Large intestine (tissue), 3 donors: ENCODE data around the gene MCAM. TPM values are rescaled to one million over a fixed set of nuclear protein-coding genes. Genes with fewer than 3 reads are reported as not detected.
A peak's percentile ranks its signal among the peaks of the same experiment; 100 is the strongest.

Experiments used
- DNase-seq, 2 donors: peaks; one replicate each; pipeline versions ENCODE4 v3.0.0 to v3.0.0-alpha.2; 2013
- H3K27ac ChIP-seq: one replicate; pipeline ENCODE4 v1.5.1; 2013; ENCODE audit warnings: low read length
- H3K27me3 ChIP-seq: 2 replicates; pipeline ENCODE4 v1.6.1; 2013; ENCODE audit warnings: low read length; ENCODE audit not compliant: control insufficient read depth, insufficient read depth
- H3K36me3 ChIP-seq: 2 replicates; pipeline ENCODE4 v1.6.1; 2013; ENCODE audit warnings: low read length; ENCODE audit not compliant: control insufficient read depth, insufficient read depth
- H3K4me1 ChIP-seq: one replicate; pipeline ENCODE4 v1.6.1; 2013; ENCODE audit warnings: low read length; ENCODE audit not compliant: control insufficient read depth, insufficient read depth
- H3K4me3 ChIP-seq: one replicate; pipeline ENCODE4 v1.5.1; 2013; ENCODE audit warnings: low read length
- H3K9me3 ChIP-seq: one replicate; pipeline ENCODE4 v1.6.1; 2013; ENCODE audit warnings: mild to moderate bottlenecking, low read depth, low read length, moderate library complexity; ENCODE audit not compliant: control insufficient read depth
- WGBS: methylation state at CpG from one replicate; pipeline ENCODE4 v1.1.5; 2013; ENCODE audit warnings: low lambda C conversion rate; ENCODE audit not compliant: insufficient coverage; 5-methylcytosine and 5-hydroxymethylcytosine counted together
- polyA plus RNA-seq: library from polyadenylated mRNA; unstranded; fragments of 120-200 nt; gene quantifications from one replicate; pipeline ENCODE4 v1.2.1, GENCODE V29; 2013

Gene MCAM
- polyA plus RNA-seq, 1 donor, result 50.4 TPM

DNA sequence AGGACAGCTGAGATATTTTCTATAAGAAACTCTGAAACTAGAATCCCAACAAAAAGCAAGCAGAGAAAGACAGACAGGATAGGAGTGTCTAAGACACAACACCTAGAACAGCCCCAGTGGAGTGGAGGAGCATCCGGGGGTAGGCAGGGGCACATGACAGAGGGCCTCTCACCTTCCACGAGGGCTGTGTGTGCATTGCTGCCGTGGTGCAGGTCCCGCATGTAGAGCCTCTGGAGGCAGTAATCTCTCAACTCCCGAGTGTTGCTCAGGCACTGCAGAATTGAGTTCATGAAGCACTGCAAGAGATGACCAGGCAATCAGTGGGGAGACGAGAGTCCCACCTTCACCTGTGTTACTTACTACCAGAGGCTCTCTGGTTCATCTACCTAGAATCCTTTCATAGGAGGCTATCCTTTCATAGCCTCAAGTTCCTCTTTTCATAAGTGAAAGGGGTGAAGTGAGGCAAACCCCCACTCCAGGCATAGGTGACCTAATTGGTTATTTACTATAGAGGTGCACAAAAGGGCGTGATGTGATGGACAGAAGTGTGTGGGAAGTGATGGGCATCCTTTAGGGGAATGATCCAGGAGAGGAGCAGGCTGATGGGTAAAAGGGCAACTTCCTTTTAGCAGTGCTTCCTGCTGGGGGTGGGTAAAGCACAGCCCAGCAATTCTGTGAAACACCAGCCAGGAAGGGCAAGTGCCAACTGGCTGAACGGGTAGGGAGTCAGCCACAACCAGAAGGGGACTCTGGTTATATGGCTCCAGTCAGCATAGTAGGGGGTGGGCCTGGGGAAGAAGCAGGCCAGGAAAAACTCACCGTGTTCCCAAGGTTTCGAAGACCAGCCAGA lies 42.7 kb upstream of the MCAM start:
- H3K4me1 ChIP-seq, result peaks cover 39% of the 10 kb centered on the region
- peaks cover 9% of the 10 kb centered on the region for H3K36me3 ChIP-seq
- WGBS, result no CpG with 5 or more reads among the region's 10 CpGs
- H3K4me3 ChIP-seq, result no peak overlapping the region
- H3K27ac ChIP-seq, result no peak overlapping the region
- peaks cover 3% of the 10 kb centered on the region for H3K9me3 ChIP-seq
- no peak for DNase-seq
- peaks cover 1% of the 10 kb centered on the region for H3K27me3 ChIP-seq

DNA sequence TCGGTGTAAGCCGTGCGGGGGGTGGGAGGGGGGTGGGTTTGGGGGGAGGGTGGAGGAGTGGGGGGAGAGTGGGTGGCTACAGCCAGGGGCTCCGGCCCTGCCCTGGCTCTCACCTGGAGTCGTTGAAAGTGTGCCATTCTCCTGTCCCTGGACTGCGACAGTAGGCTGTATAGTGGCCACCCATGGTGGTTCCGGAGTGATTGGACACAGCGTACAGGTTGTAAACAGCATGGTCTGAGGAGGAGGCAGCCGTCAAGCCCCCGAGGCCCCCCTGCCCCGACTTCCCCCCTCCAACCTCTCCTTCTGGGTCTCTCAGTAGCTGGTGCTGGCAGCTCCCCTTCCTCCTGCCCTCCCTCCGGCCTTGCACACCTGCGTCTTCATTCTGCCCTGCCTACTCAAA lies 40.1 kb upstream of the MCAM start:
- peak overlapping the region; percentile 51 for H3K4me3 ChIP-seq
- peaks cover 9% of the 10 kb centered on the region for H3K36me3 ChIP-seq
- H3K4me1 ChIP-seq, result peaks cover 30% of the 10 kb centered on the region
- no peak for DNase-seq
- no peaks in the 10 kb centered on the region for H3K9me3 ChIP-seq
- no peak overlapping the region for H3K27ac ChIP-seq
- no peaks in the 10 kb centered on the region for H3K27me3 ChIP-seq
- WGBS, result no CpG with 5 or more reads among the region's 13 CpGs

DNA sequence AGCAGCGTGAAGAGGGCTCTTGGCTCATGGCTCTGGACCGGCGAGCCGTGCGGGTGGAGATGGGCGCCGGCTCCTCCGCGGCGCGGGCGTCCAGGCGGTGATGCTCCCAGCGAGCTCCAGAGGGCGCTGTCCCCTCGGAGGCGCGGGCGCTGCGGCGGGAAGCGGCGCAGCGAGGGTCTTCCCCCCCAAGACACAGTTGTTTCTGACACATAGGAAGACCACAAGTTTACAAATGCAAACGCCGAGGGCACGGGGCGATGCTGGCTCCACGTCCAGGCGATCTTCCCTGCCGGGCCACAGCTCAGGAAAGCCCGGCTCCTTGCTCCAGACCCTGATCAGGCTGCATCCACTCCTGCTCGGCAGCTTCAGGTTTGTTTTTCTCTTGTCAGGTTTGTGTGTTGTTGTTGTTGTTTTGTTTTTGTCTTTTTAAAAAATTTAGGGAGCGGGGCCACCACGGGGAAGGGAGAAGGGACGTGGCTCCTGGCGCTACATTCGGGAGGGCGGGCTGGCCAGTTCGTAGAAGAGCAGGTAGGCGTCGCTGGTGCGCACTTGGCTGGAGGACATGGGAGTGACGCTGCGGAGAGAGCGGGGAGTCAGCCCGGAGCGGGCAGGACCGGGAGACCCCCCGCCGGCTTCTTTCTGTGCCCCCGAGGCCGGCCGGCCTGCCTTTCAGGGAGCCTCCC lies 39.6 kb upstream of the MCAM start:
- H3K27ac ChIP-seq, result peak overlapping the region; percentile 52
- no peaks in the 10 kb centered on the region for H3K9me3 ChIP-seq
- H3K36me3 ChIP-seq, result peaks cover 9% of the 10 kb centered on the region
- no CpG with 5 or more reads among the region's 54 CpGs for WGBS
- H3K27me3 ChIP-seq, result no peaks in the 10 kb centered on the region
- peak overlapping the region; percentile 51 for H3K4me3 ChIP-seq
- H3K4me1 ChIP-seq, result peaks cover 24% of the 10 kb centered on the region
- DNase-seq, result peak; percentile 74 to 80

DNA sequence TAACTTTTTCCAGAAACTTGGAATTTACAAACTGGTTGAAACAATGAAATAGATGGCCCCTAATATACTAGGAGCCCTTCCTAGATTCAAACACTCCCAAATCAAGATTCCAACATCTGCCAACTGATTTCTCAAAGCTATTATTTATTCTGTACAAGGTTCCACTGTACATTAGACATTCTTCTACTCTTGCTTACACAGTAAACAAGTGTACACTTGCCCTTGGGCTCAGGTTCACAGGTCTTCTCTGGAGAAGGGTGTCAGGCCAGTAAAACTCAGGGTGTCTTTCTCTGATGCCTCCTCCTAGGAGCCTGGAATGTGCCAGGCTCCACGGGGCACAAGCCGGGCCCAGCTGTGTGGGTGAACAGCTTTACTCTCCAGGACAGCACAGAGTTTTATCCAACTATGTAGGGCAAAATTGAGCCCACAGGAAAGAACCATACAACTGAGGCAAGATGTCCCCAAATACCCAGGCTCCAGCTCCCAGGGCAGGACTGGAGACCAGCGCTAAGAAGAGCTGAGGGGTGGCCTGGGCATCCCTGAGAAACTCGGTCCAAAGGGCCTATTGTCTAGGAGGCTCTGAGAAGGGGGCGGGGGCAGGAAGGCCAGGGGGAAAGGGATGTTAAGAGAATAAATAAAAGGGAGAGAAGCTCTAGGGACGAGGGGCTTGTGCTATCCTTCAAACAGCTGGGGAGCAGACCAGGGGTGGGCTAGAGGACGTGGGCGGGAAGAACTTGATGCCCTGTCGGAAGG lies 38.3 kb upstream of the MCAM start:
- Histone ChIP-seq H3K27ac (no peak overlapping the region), H3K9me3 (no peaks in the 10 kb centered on the region), H3K4me1 (peaks cover 15% of the 10 kb centered on the region), H3K36me3 (peaks cover 9% of the 10 kb centered on the region), H3K27me3 (no peaks in the 10 kb centered on the region), H3K4me3 (no peak overlapping the region)
- DNase-seq, result no peak
- no CpG with 5 or more reads among the region's 9 CpGs for WGBS

DNA sequence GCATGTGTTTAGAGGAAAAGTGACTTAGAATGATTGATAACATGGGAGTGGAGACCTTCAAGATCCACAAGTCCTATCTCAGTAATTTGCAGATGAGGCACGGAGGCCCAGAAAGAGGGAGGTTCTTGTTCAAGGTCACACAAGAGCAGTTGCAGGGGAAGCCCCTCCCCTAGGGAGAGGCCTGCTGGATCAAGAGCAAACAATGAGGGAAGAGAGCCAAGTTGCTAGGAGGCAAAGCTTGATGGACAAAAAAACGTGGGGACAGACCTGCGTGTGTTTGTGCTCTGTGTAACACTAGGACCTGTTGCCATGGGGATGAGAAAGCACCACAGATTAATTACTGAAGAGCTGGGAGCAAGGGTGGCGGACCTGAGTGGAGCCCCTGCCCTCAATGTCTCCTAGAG lies 35.9 kb upstream of the MCAM start:
- no peak overlapping the region for H3K4me3 ChIP-seq
- DNase-seq, result peak; percentile 86 to 92
- peak overlapping the region; percentile 16 for H3K27ac ChIP-seq
- H3K36me3 ChIP-seq, result no peaks in the 10 kb centered on the region
- no CpG with 5 or more reads among the region's 4 CpGs for WGBS
- H3K9me3 ChIP-seq, result no peaks in the 10 kb centered on the region
- no peaks in the 10 kb centered on the region for H3K27me3 ChIP-seq
- peaks cover 12% of the 10 kb centered on the region for H3K4me1 ChIP-seq

DNA sequence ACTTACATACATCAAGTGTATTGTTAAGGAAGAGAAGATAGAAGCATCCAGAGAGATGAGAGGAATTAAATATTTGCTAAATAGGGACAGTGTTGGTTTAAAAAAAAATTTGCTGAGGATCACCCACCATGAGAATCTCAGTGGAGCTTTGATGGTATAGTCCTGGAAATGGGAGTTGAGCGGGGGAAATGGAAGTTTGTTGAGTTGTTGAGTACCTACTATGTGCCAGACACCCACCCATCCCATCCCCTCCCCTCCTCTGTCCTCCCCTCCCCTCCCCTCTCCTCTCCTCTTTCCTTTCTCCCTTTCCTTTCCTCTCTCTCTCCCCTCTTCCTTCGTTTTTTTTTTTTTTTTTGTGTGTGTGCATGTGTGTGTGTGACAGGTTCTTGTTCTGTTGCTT lies 34.3 kb upstream of the MCAM start:
- DNase-seq, result no peak
- WGBS, result 40% methylated on average over 1 of the region's 2 CpGs

DNA sequence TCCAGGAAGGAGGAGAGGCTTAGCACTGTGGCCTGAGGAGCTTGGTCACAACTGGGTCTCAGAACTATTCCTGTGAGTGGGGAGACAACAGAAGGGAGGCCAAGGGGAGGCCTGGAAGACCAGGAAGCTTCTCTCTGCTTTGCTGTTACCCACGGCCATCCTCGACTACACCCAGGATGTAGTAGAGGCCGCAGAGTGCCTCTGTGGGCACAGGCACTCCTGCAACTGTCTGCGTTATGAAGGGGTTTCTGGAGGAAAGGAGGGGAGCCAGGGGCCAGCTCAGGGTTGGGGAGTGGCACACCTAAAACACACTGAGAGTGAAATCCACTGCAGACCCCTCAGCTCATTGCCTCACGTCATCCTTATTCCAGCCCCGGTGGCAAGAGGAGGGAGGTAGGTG lies 33.4 kb upstream of the MCAM start:
- no peaks in the 10 kb centered on the region for H3K36me3 ChIP-seq
- H3K27ac ChIP-seq, result no peak overlapping the region
- WGBS, result no CpG with 5 or more reads among the region's 6 CpGs
- H3K4me3 ChIP-seq, result no peak overlapping the region
- H3K27me3 ChIP-seq, result no peaks in the 10 kb centered on the region
- no peak for DNase-seq
- H3K9me3 ChIP-seq, result no peaks in the 10 kb centered on the region
- H3K4me1 ChIP-seq, result peaks cover 12% of the 10 kb centered on the region

More for the DNA sequence above, 34.3 kb upstream of the MCAM start:
- Histone ChIP-seq H3K9me3 (no peaks in the 10 kb centered on the region), H3K27me3 (no peaks in the 10 kb centered on the region), H3K4me3 (no peak overlapping the region), H3K4me1 (peaks cover 12% of the 10 kb centered on the region), H3K36me3 (no peaks in the 10 kb centered on the region), H3K27ac (no peak overlapping the region)

DNA sequence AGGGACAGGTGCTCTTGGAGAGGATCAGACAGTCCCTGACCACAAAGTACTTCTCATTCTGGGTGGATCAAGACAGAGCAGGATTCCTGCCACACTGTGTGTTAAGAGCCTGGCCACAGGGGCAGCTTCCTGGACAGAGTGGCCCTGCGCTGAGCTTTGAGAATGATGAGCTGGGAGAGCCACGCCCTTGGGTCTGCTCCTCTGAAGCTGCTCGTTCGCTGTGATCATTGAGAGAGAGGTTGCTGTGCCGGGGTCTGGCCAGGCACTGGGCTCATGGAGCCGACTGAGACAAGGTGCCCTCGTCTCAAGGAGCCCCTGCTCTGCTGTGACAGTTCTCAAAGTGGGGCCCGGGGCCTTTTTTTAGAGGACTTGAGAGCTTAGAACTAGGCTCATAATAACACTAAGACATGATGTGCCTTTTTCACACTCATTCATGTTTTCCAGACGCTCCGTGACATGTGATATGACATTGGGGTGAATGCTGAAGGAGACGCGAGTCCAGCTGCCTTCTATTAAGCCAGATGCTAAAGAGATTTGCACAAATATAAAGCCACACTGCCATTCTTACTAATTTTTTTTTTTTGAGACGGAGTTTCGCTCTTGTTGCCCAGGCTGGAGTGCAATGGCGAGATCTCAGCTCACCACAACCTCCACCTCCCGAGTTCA lies 31.1 kb upstream of the MCAM start:
- H3K27ac ChIP-seq, result no peak overlapping the region
- peaks cover 5% of the 10 kb centered on the region for H3K4me1 ChIP-seq
- no CpG with 5 or more reads among the region's 16 CpGs for WGBS
- no peaks in the 10 kb centered on the region for H3K27me3 ChIP-seq
- no peak overlapping the region for H3K4me3 ChIP-seq
- no peaks in the 10 kb centered on the region for H3K36me3 ChIP-seq
- DNase-seq, result no peak
- H3K9me3 ChIP-seq, result no peaks in the 10 kb centered on the region

DNA sequence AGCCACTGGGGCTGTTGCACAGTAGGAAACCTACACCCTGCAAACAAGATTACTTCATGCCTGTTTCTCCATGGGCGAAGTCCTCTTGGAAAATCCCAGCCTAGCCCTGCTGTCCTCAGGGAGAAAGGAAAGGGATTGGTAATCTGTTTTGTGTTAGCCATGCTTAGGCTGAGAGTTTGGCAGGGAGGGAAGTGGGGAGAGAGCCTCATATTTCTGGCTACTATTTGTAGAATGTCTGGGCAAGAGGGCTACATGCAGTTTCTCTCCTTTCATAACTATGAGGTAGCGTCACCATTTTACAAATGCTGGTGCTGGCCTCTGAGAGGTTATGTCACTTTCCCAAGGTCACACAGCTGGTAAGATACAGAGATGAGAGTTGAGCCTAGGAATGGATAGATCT lies 30.3 kb upstream of the MCAM start:
- Histone ChIP-seq H3K4me3 (no peak overlapping the region), H3K27ac (no peak overlapping the region), H3K9me3 (no peaks in the 10 kb centered on the region), H3K27me3 (peaks cover 2% of the 10 kb centered on the region), H3K4me1 (no peaks in the 10 kb centered on the region), H3K36me3 (no peaks in the 10 kb centered on the region)
- no CpG with 5 or more reads among the region's 2 CpGs for WGBS
- peak in 1 of 2 donors; percentile 65 for DNase-seq

DNA sequence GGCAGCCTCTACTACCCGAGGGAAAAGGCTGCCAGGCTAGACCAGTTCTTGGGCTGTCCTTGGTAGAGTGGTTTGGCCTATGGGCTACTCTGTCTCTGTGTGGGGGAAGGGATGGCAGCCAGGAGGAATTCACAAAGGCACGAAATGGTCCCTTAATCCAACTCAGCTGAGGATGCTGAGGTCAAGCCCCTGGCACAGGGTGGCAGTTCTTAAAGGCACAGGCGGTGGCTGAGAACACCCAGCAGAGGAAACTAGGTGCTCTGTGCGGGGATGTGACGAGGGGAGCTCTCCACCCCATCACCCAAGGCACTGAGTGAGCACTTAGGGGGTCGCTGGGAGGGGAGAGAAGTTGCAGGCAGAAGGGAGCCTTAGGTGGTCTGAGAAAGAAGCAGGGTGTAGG lies 29.7 kb upstream of the MCAM start, which contains the start of gene MFRP:
TSS of gene MFRP (minus strand) at position 101 of the 400 bp plus-strand sequence. CDS start 192 bp downstream, outside the sequence.
- no peaks in the 10 kb centered on the region for H3K9me3 ChIP-seq
- no peak for DNase-seq
- no peaks in the 10 kb centered on the region for H3K36me3 ChIP-seq
- peaks cover under 1% of the 10 kb centered on the region for H3K4me1 ChIP-seq
- H3K27ac ChIP-seq, result no peak within 1 kb of the TSS
- peaks cover 2% of the 10 kb centered on the region for H3K27me3 ChIP-seq
- H3K4me3 ChIP-seq, result no peak within 1 kb of the TSS
- no CpG with 5 or more reads among the region's 6 CpGs for WGBS
